Astrocyte of the hippocampus (primary cell): ENCODE measurements around the gene PTPRU.
A peak's percentile ranks its signal among the peaks of the same experiment; 100 is the strongest.

Experiments used
- DNase-seq: peaks from one replicate; pipeline ENCODE4 v3.0.0; 2011; ENCODE audit warnings: low read depth, low spot score

Gene PTPRU

DNA sequence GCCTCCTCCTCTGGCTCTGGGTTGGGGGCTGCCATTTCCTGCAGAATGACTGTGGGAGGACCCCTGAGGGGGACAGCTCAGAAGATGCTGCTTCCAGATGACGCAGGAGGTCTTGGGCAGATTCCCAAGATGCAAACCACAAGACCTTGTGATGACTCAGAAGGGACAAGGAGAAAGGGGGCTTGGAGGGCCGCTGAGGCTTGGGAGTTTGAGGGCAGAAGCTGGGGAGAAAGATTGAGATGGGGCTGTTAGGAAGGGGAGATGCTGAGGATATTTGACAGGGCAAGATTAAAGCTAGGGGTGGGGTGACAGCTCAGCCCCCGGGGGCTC is 7.5 kb downstream of the PTPRU start:
- DNase-seq = peak; percentile 88

DNA sequence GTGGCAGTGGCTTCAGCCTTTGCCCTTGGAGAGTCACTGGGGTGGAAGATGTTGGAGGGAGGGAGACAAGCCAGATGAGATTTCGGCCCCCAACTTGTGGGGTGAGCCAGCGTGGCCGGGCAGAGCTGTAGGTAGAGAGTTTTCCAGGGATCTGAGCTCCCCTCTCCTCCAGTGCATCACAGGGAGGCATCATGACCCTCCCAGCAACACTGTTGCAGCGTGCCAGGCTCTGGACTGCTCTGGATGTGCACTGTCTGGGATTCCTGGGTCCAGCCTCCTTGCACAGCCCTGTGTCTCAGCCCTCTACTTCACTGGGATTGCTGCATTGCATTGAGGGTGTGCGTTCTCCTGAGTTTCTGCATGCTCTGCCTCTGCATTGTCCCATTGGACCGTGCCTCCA is 8.9 kb downstream of the PTPRU start:
- no peak for DNase-seq

GRCh38 chr1:29245876-29246275 is 9.6 kb downstream of the PTPRU start:
- peak; percentile 75 for DNase-seq

DNA sequence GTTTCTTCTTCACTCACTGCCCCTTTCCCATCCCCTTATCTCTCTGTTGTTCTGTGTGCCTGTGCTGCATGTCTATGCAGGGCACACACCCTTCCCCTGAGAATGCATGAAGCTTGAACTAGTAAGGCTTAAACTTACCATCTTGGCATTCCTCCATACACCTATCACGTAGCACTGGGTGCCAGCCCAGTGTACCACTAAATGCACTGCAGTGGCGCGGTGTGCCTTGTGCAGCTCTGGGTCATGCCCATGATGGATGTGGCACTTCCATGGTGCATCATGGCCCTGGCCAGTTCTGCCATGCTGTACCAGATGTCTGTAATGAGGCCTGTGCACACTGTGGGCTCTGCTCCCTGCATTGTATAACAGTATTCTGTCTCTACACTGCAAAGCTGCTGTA is 10.7 kb downstream of the PTPRU start:
- DNase-seq = no peak

DNA sequence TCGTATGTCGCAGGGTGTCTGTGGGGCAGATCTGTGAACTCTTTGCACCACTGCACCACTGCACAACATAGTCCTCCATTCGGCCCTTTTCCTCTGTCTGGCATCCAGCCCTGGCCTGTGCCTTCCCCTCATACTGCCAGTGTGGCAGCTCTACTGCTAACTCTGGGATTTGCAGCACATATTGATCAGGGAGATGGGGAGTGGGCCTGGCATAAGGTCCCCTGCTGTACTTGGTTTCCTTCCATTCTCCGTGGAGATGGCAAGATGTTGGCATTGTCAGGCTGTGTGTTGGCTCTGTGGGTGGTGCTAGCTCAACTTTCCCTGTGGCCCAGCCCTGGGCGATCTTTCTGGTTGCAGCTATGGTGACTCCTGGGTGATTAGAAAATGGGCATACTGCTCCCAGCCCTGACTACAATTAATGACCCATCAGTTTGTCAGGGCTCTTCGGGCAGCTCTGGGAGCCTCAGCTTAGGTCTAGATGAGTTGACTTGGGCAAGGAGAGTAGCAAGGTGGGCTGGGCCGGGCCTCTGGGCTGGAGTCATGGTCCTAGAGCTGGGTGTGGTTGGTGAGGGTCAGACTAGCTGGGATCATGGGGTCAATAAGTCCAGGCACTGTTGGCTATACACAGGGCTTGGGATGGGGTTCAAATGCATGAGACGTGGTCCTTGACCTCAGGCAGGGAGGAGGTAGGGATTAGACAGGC is 11.4 kb downstream of the PTPRU start:
- DNase-seq = no peak

GRCh38 chr1:29248409-29248808 is 12.1 kb downstream of the PTPRU start:
- no peak for DNase-seq

DNA sequence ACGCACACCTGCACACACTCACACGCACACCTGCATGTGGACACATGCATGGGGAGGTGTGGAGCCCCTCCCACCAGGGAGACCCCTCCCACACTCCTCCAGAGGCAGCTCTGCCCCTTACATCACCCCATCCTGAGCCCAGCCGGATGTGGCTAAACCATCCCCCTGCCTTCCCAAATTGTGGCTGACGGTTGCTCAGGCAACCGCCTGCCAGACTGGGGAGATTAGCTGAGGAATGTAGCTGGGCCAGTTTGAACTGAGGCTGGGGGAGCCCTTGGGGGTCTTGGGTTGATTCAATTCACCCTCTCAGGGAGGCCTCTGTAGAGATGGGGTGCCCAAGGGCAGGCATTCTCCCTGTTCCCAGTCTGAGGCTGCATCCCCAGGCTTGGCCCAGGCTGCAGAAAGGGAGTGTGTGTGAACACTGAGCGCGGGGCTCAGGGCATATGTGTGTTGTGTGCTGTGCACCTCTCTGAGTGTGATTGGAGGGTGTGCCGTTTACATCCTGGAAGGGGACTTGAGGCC is 12.9 kb downstream of the PTPRU start:
- peak; percentile 94 for DNase-seq

DNA sequence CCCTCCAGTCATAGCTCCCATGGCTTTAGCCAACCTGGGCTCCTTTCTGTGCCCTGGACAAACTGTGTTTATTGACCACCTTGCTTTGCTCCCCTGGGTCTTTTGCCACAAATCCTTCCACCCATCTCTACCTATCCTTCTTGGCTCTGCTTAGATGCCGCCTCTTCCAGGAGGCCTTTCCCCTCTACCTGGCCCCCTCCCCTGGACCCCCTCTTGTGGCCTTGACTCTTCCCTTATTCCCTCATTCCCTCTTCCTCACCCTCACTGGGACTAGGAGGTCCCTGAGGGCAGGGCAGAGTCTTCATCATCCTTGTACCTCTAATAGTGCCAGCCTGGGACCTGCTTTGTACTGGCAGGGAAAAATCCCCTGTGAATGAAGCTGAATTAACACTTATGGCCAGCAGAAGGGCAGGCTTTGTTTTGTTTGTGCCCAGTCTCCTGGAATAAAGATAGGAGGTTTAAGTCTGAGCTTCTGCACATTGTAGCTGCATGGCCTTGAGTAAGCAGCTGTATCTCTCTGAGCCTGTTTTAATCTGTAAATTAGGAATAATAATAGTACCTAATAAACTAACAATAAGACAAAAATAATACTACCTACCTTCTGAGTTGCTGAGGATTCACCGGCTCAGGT is 13.7 kb downstream of the PTPRU start:
- peak; percentile 60 for DNase-seq

GRCh38 chr1:29251164-29252124 is 15.1 kb downstream of the PTPRU start:
- DNase-seq = peak; percentile 33

DNA sequence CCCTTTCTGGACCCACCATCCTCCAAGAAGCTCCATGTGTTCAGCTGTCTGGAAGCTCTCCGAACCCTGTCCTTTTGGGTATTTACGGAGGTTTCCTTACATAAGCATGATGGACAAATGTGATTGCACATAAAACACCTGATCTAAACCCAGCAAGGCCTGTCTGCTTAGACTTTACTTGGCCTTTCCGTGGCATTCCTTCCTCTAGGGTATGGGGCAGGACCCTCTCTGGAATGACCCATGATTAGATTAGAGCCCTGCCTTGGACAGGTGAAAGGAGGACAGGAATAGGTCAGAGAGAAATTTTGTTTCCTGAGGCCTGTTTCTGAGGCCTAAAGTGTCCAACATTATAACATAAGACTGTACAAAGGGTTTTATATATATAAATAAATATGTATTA is 16.9 kb downstream of the PTPRU start:
- DNase-seq = no peak

GRCh38 chr1:29254346-29254745 is 18.0 kb downstream of the PTPRU start:
- peak; percentile 47 for DNase-seq

GRCh38 chr1:29255134-29255666 is 18.9 kb downstream of the PTPRU start:
- no peak for DNase-seq

DNA sequence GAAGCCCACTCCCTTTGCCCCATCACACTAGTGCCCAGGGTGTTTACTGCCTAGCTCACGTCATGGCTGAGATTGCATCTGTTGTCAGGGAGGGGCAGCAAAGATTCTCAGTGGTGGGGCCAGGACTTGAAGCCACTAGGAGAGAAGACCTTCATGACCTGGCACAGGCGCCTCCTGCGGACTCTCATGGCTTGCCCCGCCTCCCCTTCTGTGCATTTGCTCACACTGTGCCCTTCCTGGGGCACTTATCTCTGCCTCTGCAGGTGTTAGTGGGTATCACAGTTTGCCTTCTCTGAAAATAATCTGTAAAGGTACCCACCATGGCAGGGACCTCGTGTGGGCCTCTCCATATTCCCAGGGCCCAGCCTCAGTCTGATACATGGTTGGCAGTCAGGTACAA is 20.1 kb downstream of the PTPRU start:
- no peak for DNase-seq

DNA sequence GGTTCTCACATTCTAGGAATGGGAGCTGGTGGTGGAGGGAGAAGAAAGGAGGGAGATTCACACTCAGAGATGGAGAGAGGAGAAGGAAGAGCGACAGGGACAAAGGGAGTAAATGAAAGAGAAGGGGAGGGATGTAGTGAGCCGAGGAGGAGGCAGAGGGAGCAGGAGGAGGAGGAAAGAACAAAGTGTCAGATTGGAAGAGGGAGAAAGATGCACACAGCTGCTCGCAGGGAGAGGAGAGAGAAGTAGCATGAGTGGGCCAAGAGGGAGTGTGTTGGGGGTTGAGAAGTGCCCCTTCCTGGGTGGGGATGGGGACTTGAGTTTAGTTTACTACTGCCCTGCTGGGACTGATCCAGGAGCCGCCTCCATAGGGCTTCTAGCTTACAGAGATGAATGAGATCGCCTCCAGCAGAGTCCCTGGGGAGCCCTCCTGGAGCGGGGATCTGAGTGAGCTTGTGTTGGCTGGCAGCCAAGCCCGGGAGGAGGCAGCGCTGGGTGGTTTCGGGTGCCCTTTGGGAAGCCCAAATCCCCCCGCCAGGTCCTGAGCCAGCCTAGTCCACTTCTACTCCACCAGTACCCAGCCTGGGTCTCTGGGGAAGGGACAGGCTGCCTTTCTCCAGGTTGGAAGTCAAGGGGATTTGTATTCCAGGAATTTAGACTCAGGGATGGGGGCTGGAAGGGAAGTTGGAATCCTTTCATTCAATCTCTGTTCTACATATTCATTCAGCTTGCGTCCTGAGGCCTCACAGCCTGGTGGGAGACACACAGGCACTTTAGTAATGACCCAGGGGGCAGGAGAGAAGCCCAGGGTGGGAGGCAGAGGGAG is 20.9 kb downstream of the PTPRU start:
- peak; percentile 85 for DNase-seq

GRCh38 chr1:29258189-29258975 is 22.1 kb downstream of the PTPRU start:
- DNase-seq = peak; percentile 52

DNA sequence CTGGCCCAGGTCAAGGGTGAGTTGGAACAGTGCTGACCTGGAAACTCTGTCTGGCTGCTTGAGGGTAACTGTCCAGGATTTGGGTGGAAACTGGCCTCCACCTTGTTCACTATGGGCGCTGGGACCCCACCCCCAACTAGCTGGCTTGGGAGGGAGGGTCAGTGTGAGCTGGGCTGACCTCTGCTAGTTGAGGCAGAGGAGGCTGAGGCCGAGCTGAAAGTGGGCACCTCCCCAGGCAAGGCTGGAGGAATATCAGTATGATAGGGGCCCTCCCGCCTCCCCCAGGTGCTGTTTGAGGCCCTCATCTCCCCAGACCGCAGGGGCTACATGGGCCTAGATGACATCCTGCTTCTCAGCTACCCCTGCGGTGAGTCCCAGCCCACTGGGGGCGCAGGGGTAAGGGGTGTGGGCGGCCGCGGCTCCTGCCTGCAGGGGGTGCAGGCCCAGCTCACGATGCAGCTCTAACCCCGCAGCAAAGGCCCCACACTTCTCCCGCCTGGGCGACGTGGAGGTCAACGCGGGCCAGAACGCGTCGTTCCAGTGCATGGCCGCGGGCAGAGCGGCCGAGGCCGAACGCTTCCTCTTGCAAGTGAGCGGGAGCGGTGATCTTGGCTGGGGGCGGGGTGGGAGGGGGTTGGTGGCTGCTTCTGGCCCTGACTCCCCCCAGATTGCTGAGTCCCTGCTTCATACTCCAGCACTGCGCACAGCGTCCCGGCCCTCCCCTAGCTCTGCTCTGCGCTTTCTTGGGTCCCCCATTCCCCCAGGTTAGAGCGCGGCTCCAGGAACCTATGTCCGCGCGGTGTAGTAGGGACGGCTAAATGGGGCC is 22.9 kb downstream of the PTPRU start:
- DNase-seq = no peak

DNA sequence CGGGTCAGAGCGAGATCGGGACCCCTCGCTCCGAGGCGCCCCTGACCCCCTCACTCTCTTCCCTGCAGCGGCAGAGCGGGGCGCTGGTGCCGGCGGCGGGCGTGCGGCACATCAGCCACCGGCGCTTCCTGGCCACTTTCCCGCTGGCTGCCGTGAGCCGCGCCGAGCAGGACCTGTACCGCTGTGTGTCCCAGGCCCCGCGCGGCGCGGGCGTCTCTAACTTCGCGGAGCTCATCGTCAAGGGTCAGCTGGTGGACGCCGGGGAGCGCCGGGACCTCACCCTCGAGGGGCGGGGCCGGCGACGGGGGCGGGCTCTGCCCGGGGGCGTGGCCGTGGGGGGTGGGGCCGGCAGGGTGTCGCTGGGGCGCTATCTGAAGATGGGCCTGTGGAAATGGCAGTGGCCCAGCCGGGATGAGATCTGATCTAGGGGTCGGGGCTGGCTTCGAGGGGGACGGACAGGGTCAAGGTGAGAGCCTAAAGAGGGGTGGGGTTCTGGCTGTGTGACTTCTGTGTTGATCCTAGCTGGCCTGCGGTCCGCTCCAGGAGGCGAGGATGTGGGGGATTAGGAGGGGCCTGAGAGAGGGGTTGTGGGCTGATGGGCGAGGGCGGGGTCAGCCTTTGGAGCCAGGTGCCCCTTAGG is 23.6 kb downstream of the PTPRU start:
- peak; percentile 79 for DNase-seq

- no peak for DNase-seq
Measured at GRCh38 chr1:29260531-29260930, 24.2 kb downstream of the PTPRU start.
